HEK293 (cell line): ENCODE measurements around the gene DOCK4.
A peak's percentile ranks its signal among the peaks of the same experiment; 100 is the strongest.

Experiments used
- CTCF ChIA-PET: fragments of 350-600 bp; formaldehyde crosslinking; extraction: SDS; loops from one replicate; lab custom pipeline; 2021; ENCODE audit warnings: antibody characterized with exemption; lab: Yijun Ruan, JAX
- POLR2A ChIA-PET: fragments of 300-600 bp; formaldehyde crosslinking; extraction: SDS; loops from one replicate; lab custom pipeline; 2020; ENCODE audit warnings: antibody characterized with exemption, inconsistent platforms; lab: Yijun Ruan, JAX
- H3K27ac ChIP-seq: fragments of 200-500 bp; sonication (Bioruptor generic); 2 replicates; pipeline ENCODE4 v1.5.1; 2014; ENCODE audit warnings: low read depth, low read length, control low read depth, inconsistent platforms; ENCODE audit errors: extremely low read depth
- H3K36me3 ChIP-seq, 2 experiments: fragments of 200-500 bp in 1 of 2; sonication (Bioruptor generic) in 1 of 2; 1 replicate in 1 of 2; 2 replicates in 1 of 2; pipeline ENCODE4 v1.5.1; 2014 to 2017; ENCODE audit warnings: inconsistent platforms in 2 of 2, low read length in 2 of 2; ENCODE audit not compliant: control insufficient read depth in 2 of 2, insufficient read depth in 1 of 2
- H3K4me1 ChIP-seq: fragments of 200-500 bp; sonication (Bioruptor generic); 2 replicates; pipeline ENCODE4 v1.5.1; 2014; ENCODE audit warnings: mild to moderate bottlenecking, low read length, inconsistent platforms; ENCODE audit not compliant: control insufficient read depth, insufficient read depth
- H3K4me3 ChIP-seq: 2 replicates; pipeline ENCODE4 v1.5.1; 2011; ENCODE audit warnings: low read depth, mild to moderate bottlenecking, control low read depth, low read length, moderate library complexity
- H3K9me3 ChIP-seq: fragments of 200-500 bp; sonication (Bioruptor generic); 2 replicates; pipeline ENCODE4 v1.5.1; 2014; ENCODE audit warnings: low read depth, low read length, inconsistent platforms; ENCODE audit not compliant: control insufficient read depth, insufficient read depth
- KLF17 ChIP-seq: fragments of 450-650 bp; formaldehyde crosslinking; IDR thresholded peaks from 2 replicates; pipeline ENCODE4 v1.5.1; 2016; ENCODE audit warnings: missing biosample characterization, missing genetic modification characterization
- TRIM28 ChIP-seq: IDR thresholded peaks from 2 replicates; pipeline ENCODE4 v1.6.1; 2011; ENCODE audit warnings: low read length, control low read depth, borderline replicate concordance
- ZNF169 ChIP-seq: fragments of 450-650 bp; formaldehyde crosslinking; IDR thresholded peaks from 2 replicates; pipeline ENCODE4 v1.5.1; 2016; ENCODE audit warnings: missing biosample characterization, missing genetic modification characterization
- ZNF449 ChIP-seq: fragments of 450-650 bp; formaldehyde crosslinking; IDR thresholded peaks from 2 replicates; pipeline ENCODE4 v1.5.1; 2017; ENCODE audit warnings: missing biosample characterization, mild to moderate bottlenecking, missing genetic modification characterization, moderate library complexity
- ZNF521 ChIP-seq: fragments of 450-650 bp; formaldehyde crosslinking; IDR thresholded peaks from 2 replicates; pipeline ENCODE4 v1.5.1; 2017; ENCODE audit warnings: missing biosample characterization, mild to moderate bottlenecking, missing genetic modification characterization
- ZNF621 ChIP-seq: fragments of 450-650 bp; formaldehyde crosslinking; IDR thresholded peaks from 2 replicates; pipeline ENCODE4 v1.5.1; 2017; ENCODE audit warnings: missing biosample characterization, missing genetic modification characterization
- ZNF76 ChIP-seq: fragments of 450-650 bp; formaldehyde crosslinking; IDR thresholded peaks from 2 replicates; pipeline ENCODE4; 2016; ENCODE audit warnings: low read depth, missing biosample characterization, missing genetic modification characterization, borderline replicate concordance
- TF ChIP-seq, protein P1 (sequence below): fragments of 450-650 bp; formaldehyde crosslinking; IDR thresholded peaks from 2 replicates; pipeline ENCODE4 v1.5.1; 2016; ENCODE audit warnings: missing biosample characterization, missing genetic modification characterization, borderline replicate concordance
- TF ChIP-seq, protein P2 (sequence below): fragments of 450-650 bp; formaldehyde crosslinking; IDR thresholded peaks from 2 replicates; pipeline ENCODE4 v1.5.1; 2017; ENCODE audit warnings: missing biosample characterization, missing genetic modification characterization

Gene DOCK4

GRCh38 chr7:112120696-112121217 lies 85.4 kb downstream of the DOCK4 start:
- CTCF ChIA-PET = no interaction called here
- H3K4me3 ChIP-seq = no peak overlapping the region
- H3K36me3 ChIP-seq = no peaks in the 10 kb centered on the region
- POLR2A ChIA-PET = no interaction called here
- no peak overlapping the region for H3K27ac ChIP-seq
- no peaks in the 10 kb centered on the region for H3K9me3 ChIP-seq
- no peaks in the 10 kb centered on the region for H3K4me1 ChIP-seq
- TF ChIP-seq, protein P1, sequence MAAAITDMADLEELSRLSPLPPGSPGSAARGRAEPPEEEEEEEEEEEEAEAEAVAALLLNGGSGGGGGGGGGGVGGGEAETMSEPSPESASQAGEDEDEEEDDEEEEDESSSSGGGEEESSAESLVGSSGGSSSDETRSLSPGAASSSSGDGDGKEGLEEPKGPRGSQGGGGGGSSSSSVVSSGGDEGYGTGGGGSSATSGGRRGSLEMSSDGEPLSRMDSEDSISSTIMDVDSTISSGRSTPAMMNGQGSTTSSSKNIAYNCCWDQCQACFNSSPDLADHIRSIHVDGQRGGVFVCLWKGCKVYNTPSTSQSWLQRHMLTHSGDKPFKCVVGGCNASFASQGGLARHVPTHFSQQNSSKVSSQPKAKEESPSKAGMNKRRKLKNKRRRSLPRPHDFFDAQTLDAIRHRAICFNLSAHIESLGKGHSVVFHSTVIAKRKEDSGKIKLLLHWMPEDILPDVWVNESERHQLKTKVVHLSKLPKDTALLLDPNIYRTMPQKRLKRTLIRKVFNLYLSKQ (tag by site-specific recombination) = no peak
- no peak for TF ChIP-seq ZNF76 (tag by site-specific recombination)

DNA sequence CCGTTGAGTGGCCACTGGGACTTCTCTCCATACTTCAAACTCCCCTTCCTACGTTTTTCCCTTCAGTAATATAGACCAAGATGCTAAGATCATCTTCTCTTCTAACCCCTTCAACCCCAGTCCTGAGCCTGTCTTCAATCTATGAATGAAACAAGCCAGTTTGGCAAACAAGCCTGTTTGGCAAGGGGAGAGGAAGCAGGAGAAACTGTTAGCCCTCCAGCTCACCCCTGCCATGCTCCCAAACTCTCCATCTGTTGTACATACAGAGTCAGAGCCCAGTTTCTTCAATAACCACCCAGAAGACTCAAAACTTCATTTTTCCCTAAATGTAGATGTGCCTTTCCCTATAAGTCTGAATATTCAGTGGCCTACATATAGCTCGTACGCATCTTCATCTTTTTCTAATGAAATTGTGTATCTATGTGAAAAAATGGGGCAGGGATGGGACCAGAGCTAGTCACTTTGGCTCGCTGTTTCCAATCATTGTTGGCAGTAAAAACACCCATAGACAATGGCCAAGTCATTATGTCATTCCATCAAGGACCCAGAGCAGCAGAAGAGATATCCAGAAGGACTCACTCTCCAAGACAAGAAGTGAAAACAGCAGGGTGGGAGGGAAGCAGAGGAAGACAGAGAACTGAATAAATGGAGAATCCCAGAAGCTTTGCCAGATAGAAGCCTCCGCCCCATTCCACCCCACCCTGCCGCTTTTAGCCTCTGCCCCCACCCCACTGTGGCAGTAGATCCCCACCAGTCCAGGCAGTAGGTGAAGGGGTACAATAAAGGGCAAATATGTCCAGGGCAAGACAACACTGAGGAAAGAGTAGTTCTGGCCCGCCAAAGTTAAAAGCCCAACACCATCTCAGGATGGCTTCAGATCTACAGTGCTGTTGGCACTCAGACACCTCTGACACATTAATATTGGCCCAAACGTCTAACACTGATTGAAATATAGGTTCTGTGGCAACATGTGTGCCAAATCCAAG lies 87.3 kb downstream of the DOCK4 start:
- Histone ChIP-seq H3K36me3 (no peaks in the 10 kb centered on the region), H3K27ac (no peak overlapping the region), H3K4me1 (no peaks in the 10 kb centered on the region), H3K9me3 (no peaks in the 10 kb centered on the region), H3K4me3 (no peak overlapping the region)
- TF ChIP-seq ZNF449 (tag by site-specific recombination) = peak; percentile 65; the same call in 1 of the 2 replicates
- no peak for TF ChIP-seq KLF17 (tag by site-specific recombination)
- TF ChIP-seq ZNF76 (tag by site-specific recombination) = no peak
- ChIA-PET CTCF (no interaction called here), POLR2A (no interaction called here)

GRCh38 chr7:112116894-112117293 lies 89.3 kb downstream of the DOCK4 start:
- no peaks in the 10 kb centered on the region for H3K4me1 ChIP-seq
- ChIA-PET CTCF (interaction anchor here (0.7 kb wide), 1 partner anchor 271 kb away, joined by 4 read pairs; no protein-coding TSS in a partner anchor), POLR2A (no interaction called here)
- no peak for TF ChIP-seq ZNF169
- TF ChIP-seq, protein P2, sequence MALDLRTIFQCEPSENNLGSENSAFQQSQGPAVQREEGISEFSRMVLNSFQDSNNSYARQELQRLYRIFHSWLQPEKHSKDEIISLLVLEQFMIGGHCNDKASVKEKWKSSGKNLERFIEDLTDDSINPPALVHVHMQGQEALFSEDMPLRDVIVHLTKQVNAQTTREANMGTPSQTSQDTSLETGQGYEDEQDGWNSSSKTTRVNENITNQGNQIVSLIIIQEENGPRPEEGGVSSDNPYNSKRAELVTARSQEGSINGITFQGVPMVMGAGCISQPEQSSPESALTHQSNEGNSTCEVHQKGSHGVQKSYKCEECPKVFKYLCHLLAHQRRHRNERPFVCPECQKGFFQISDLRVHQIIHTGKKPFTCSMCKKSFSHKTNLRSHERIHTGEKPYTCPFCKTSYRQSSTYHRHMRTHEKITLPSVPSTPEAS (tag by site-specific recombination) = 0 out of 2 replicates have a peak, but pooled peaks have one; percentile 10
- H3K36me3 ChIP-seq = no peaks in the 10 kb centered on the region
- no peak overlapping the region for H3K4me3 ChIP-seq
- no peak overlapping the region for H3K27ac ChIP-seq
- H3K9me3 ChIP-seq = no peaks in the 10 kb centered on the region

DNA sequence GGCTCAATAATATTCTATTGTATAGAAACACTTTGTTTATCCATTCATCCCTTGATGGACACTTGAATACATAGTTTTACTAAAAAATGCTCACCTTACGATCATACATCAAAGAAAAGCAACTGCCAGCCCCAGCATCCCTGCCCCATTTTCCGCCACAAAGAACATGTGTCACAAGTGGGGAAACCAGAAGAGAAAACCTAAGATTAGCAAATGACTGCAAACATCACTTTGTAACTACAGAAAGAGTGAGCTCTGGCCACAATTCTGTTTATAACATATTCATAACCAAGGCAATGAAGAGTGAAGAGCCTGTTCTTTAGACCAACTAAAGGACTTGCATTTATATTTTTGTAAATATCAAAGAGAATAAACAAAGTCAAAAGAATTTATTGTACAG lies 89.8 kb downstream of the DOCK4 start:
- CTCF ChIA-PET = no interaction called here
- POLR2A ChIA-PET = no interaction called here

More for the DNA sequence above, 89.8 kb downstream of the DOCK4 start:
- no peaks in the 10 kb centered on the region for H3K9me3 ChIP-seq
- H3K27ac ChIP-seq = no peak overlapping the region
- TF ChIP-seq TRIM28 = no peak
- no peak for TF ChIP-seq ZNF521 (tag by site-specific recombination)
- no peak for TF ChIP-seq ZNF621
- TF ChIP-seq, protein P1 (tag by site-specific recombination) = no peak
- H3K4me3 ChIP-seq = no peak overlapping the region
- no peaks in the 10 kb centered on the region for H3K4me1 ChIP-seq
- H3K36me3 ChIP-seq = no peaks in the 10 kb centered on the region
